KMS-11 (cell line): ENCODE measurements around the gene PLPP3.

Experiments
- H2AFZ ChIP-seq: fragments of 200-600 bp; sonication (generic); 2 replicates; pipeline ENCODE4 v1.6.1; 2016; ENCODE audit warnings: antibody characterized with exemption, mixed run types, low read depth
- H3K27ac ChIP-seq: fragments of 200-600 bp; sonication (generic); 2 replicates; pipeline ENCODE4 v1.6.1; 2016; ENCODE audit warnings: mild to moderate bottlenecking, mixed run types
- H3K27me3 ChIP-seq: fragments of 200-600 bp; sonication (generic); 2 replicates; pipeline ENCODE4 v1.6.1; 2017; ENCODE audit warnings: mild to moderate bottlenecking, low read depth, mixed run types, moderate library complexity; ENCODE audit not compliant: insufficient read depth
- H3K36me3 ChIP-seq: fragments of 200-600 bp; sonication (generic); 2 replicates; pipeline ENCODE4 v1.6.1; 2017; ENCODE audit warnings: mild to moderate bottlenecking, mixed run types; ENCODE audit not compliant: insufficient read depth
- H3K4me1 ChIP-seq: fragments of 200-600 bp; sonication (generic); 2 replicates; pipeline ENCODE4 v1.6.1; 2016; ENCODE audit warnings: mild to moderate bottlenecking, low read depth, mixed run types; ENCODE audit not compliant: poor library complexity, severe bottlenecking
- H3K4me2 ChIP-seq: fragments of 200-600 bp; sonication (generic); 2 replicates; pipeline ENCODE4 v1.7.0; 2016; ENCODE audit warnings: mild to moderate bottlenecking, mixed run types
- H3K4me3 ChIP-seq: fragments of 200-600 bp; sonication (generic); IDR thresholded peaks from 2 replicates; pipeline ENCODE4 v1.6.1; 2017; ENCODE audit warnings: low read depth, low read length, mixed read lengths; ENCODE audit not compliant: insufficient read depth
- H3K79me2 ChIP-seq: fragments of 200-600 bp; sonication (generic); 2 replicates; pipeline ENCODE4 v1.6.1; 2016; ENCODE audit warnings: low read depth, mixed run types; ENCODE audit not compliant: insufficient read depth
- H3K9ac ChIP-seq: fragments of 200-600 bp; sonication (generic); 2 replicates; pipeline ENCODE4 v1.6.1; 2016; ENCODE audit warnings: mild to moderate bottlenecking, mixed run types
- H4K20me1 ChIP-seq: fragments of 200-600 bp; sonication (generic); 2 replicates; pipeline ENCODE4 v1.6.1; 2016; ENCODE audit warnings: mild to moderate bottlenecking, mixed run types; ENCODE audit not compliant: insufficient read depth
- TF ChIP-seq, protein P1 (sequence below): fragments of 200-600 bp; sonication (generic); conservative IDR thresholded peaks from 2 replicates; pipeline ENCODE4 v1.6.1; 2017; ENCODE audit warnings: low read depth, mild to moderate bottlenecking, antibody characterized with exemption, low read length, moderate library complexity, mixed read lengths

The PLPP3 gene

DNA sequence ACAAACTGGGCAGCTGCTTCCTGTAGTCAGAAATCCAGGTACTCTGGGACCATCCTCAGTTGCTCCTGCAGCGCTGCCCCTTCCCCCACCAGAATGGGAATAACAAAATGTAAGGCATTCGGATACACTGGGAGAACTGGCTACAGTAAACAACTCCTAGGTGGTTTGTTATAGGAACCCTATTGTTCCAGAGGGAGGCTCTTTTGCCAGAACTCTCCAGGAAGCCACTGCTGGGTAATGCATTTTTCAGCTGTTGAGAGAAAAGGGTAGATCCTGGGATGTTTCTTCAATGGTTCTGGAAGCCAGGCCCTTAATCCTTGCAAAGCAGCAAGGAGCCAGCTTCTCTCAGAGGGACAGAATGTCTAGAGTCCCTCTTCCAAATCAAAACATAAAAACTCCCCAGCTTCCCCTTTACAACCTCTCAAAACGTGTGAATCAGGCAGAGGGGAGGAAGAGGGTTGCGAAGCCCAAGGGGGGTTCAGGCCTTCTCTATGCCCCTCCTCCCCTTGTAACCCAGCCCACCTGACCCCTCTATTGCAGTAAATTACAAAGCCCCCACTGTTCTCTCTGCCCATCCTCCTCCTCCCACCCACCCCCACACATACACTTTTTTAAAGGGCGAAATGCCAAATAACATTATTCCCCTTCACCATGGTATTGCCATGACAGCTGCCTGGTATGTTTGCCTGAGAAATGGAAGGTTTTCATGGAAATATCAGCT lies 29.1 kb downstream of the PLPP3 start:
- H3K4me2 ChIP-seq = no peak overlapping the region
- no peaks in the 10 kb centered on the region for H3K36me3 ChIP-seq
- no peaks in the 10 kb centered on the region for H3K4me1 ChIP-seq
- H3K9ac ChIP-seq = no peak overlapping the region
- no peak overlapping the region for H3K27ac ChIP-seq
- H4K20me1 ChIP-seq = no peaks in the 10 kb centered on the region
- no peak overlapping the region for H2AFZ ChIP-seq
- TF ChIP-seq, protein P1, sequence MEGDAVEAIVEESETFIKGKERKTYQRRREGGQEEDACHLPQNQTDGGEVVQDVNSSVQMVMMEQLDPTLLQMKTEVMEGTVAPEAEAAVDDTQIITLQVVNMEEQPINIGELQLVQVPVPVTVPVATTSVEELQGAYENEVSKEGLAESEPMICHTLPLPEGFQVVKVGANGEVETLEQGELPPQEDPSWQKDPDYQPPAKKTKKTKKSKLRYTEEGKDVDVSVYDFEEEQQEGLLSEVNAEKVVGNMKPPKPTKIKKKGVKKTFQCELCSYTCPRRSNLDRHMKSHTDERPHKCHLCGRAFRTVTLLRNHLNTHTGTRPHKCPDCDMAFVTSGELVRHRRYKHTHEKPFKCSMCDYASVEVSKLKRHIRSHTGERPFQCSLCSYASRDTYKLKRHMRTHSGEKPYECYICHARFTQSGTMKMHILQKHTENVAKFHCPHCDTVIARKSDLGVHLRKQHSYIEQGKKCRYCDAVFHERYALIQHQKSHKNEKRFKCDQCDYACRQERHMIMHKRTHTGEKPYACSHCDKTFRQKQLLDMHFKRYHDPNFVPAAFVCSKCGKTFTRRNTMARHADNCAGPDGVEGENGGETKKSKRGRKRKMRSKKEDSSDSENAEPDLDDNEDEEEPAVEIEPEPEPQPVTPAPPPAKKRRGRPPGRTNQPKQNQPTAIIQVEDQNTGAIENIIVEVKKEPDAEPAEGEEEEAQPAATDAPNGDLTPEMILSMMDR = no peak
- H3K4me3 ChIP-seq = no peak overlapping the region
- H3K79me2 ChIP-seq = no peaks in the 10 kb centered on the region
- H3K27me3 ChIP-seq = no peaks in the 10 kb centered on the region

DNA sequence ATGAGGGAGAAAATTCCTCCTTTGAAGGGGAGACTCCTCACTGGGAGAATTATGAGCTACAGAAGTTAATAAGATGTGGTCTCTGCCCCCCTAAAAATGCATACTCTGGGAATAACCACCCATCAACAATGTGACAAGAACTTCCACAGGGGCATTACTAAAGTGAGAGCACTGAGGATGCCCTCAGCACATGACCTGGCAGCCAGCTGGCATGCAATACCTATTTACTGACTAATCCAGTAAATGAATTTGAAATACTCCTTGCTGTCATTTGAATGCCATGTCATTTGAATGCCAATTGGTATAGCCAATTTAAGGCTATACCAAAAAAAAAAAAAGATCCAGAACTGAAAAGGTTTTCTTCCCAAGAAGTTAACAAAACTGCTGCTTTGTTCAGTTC lies 30.8 kb downstream of the PLPP3 start:
- no peak overlapping the region for H3K9ac ChIP-seq
- TF ChIP-seq, protein P1 = no peak
- H3K4me3 ChIP-seq = no peak overlapping the region
- H3K27me3 ChIP-seq = no peaks in the 10 kb centered on the region
- no peak overlapping the region for H3K4me2 ChIP-seq
- H3K79me2 ChIP-seq = no peaks in the 10 kb centered on the region
- H3K27ac ChIP-seq = no peak overlapping the region
- H3K4me1 ChIP-seq = no peaks in the 10 kb centered on the region
- H3K36me3 ChIP-seq = no peaks in the 10 kb centered on the region
- no peaks in the 10 kb centered on the region for H4K20me1 ChIP-seq
- no peak overlapping the region for H2AFZ ChIP-seq

DNA sequence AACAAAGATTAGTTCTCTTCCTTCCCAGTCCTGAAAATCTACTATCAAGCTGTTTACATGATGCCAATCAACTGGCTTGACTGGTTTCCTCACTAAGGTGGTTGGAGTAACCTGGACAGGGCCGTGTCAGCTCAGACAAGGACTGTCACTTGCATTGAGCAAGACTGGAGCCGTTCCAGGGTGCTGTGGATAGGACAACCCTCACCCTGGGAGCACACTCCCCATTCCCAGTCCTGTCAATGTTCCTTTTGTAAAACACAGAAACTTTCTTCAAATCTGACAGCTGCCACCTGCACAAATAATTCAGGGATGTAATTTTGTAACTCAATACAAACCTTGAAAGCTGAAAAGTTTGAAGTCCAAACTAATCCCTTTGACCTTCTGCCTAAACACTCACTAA lies 31.4 kb downstream of the PLPP3 start:
- H3K4me1 ChIP-seq = no peaks in the 10 kb centered on the region
- no peak overlapping the region for H2AFZ ChIP-seq
- H3K4me2 ChIP-seq = no peak overlapping the region
- TF ChIP-seq, protein P1 = no peak
- H3K27me3 ChIP-seq = no peaks in the 10 kb centered on the region
- no peak overlapping the region for H3K9ac ChIP-seq
- no peak overlapping the region for H3K27ac ChIP-seq
- H3K4me3 ChIP-seq = no peak overlapping the region
- no peaks in the 10 kb centered on the region for H4K20me1 ChIP-seq
- no peaks in the 10 kb centered on the region for H3K79me2 ChIP-seq
- H3K36me3 ChIP-seq = no peaks in the 10 kb centered on the region

DNA sequence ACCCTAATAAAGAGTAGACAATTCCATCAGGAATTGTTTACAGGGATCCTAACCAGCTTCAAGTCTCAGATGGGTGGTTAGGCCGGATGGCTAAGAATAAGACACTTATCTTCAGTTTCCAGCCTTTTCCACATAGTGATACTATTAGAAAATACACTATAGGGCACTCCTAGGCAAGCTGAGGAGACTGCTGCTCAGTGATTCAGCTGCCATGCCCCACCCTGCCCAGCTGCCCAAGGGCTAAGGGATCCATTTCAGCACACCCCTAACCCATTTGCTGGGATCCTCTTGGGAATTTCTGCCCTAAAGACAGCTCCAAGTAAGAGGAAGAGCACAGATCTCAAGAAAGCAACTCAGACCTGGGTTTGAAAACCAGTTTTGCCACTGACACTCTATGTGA lies 31.9 kb downstream of the PLPP3 start:
- no peak overlapping the region for H3K9ac ChIP-seq
- H3K36me3 ChIP-seq = no peaks in the 10 kb centered on the region
- no peak overlapping the region for H3K4me2 ChIP-seq
- no peak overlapping the region for H3K27ac ChIP-seq
- no peaks in the 10 kb centered on the region for H4K20me1 ChIP-seq
- H3K27me3 ChIP-seq = no peaks in the 10 kb centered on the region
- no peaks in the 10 kb centered on the region for H3K4me1 ChIP-seq
- TF ChIP-seq, protein P1 = no peak
- no peak overlapping the region for H3K4me3 ChIP-seq
- H2AFZ ChIP-seq = no peak overlapping the region
- no peaks in the 10 kb centered on the region for H3K79me2 ChIP-seq
